OCI-LY7 (cell line): ENCODE data around the gene PLD2. TPM values are rescaled to one million over a fixed set of nuclear protein-coding genes. Genes with fewer than 3 reads are reported as not detected.

Source experiments
- BruUV-seq: library from RNA; stranded (reverse); fragments of 400-500 nt; replicated peaks from 2 replicates; lab custom pipeline; 2021; lab: Mats Ljungman, UMichigan
- CTCF ChIA-PET: fragments of 300-600 bp; sonication (Branson Sonifier 250); formaldehyde crosslinking; loops from one replicate; lab custom pipeline; 2022; ENCODE audit warnings: antibody characterized with exemption; ENCODE audit not compliant: unreplicated experiment; lab: Charles Lee
- POLR2A ChIA-PET: fragments of 300-600 bp; sonication (Branson Sonifier 250); formaldehyde crosslinking; loops from one replicate; lab custom pipeline; 2022; ENCODE audit warnings: antibody characterized with exemption; lab: Charles Lee
- DNase-seq: peaks from one replicate; pipeline ENCODE4 v3.0.0-alpha.2; 2015; ENCODE audit warnings: low spot score
- H2AFZ ChIP-seq: fragments of 200-600 bp; sonication (generic), shearing (Covaris generic); 2 replicates; pipeline ENCODE4 v1.6.1; 2014; ENCODE audit warnings: mild to moderate bottlenecking, antibody characterized with exemption, low read length, moderate library complexity
- H3K27ac ChIP-seq: fragments of 200-600 bp; sonication (generic); 2 replicates; pipeline ENCODE4 v1.5.1; 2014; ENCODE audit warnings: mixed run types, low read depth, mild to moderate bottlenecking, moderate library complexity, low read length, inconsistent platforms; ENCODE audit not compliant: poor library complexity, severe bottlenecking
- H3K36me3 ChIP-seq: fragments of 200-600 bp; sonication (generic); 2 replicates; pipeline ENCODE4 v1.6.1; 2014; ENCODE audit warnings: mild to moderate bottlenecking, antibody characterized with exemption, low read length, moderate library complexity, mixed read lengths; ENCODE audit not compliant: insufficient read depth
- H3K4me1 ChIP-seq: fragments of 200-600 bp; sonication (generic); 2 replicates; pipeline ENCODE4 v1.5.1; 2014; ENCODE audit warnings: mild to moderate bottlenecking, low read length; ENCODE audit not compliant: insufficient read depth, poor library complexity, severe bottlenecking
- H3K4me2 ChIP-seq: fragments of 200-600 bp; sonication (generic); 2 replicates; pipeline ENCODE4 v1.6.1; 2014; ENCODE audit warnings: mild to moderate bottlenecking, low read length
- H3K4me3 ChIP-seq: fragments of 200-600 bp; sonication (generic); 2 replicates; pipeline ENCODE4 v1.5.1; 2014; ENCODE audit warnings: mild to moderate bottlenecking, low read depth, low read length; ENCODE audit not compliant: poor library complexity, severe bottlenecking
- H3K79me2 ChIP-seq: fragments of 200-600 bp; sonication (generic); 2 replicates; pipeline ENCODE4 v1.6.1; 2016; ENCODE audit warnings: low read depth, mild to moderate bottlenecking, low read length, moderate library complexity, mixed read lengths; ENCODE audit not compliant: insufficient read depth
- H3K9me2 ChIP-seq: fragments of 200-600 bp; sonication (generic); 2 replicates; pipeline ENCODE4 v1.6.1; 2016; ENCODE audit warnings: mild to moderate bottlenecking, low read length, mixed read lengths; ENCODE audit not compliant: insufficient read depth
- H3K9me3 ChIP-seq: fragments of 200-600 bp; sonication (generic); 2 replicates; pipeline ENCODE4 v1.6.1; 2014; ENCODE audit warnings: mild to moderate bottlenecking, mixed run types, low read length, mixed read lengths
- H4K20me1 ChIP-seq: fragments of 200-600 bp; sonication (generic); 2 replicates; pipeline ENCODE4 v1.6.1; 2014; ENCODE audit warnings: mild to moderate bottlenecking, antibody characterized with exemption, low read length, moderate library complexity, mixed read lengths; ENCODE audit not compliant: insufficient read depth
- CTCF ChIP-seq: fragments of 200-600 bp; sonication (generic); conservative IDR thresholded peaks from 2 replicates; pipeline ENCODE4 v1.5.1; 2014; ENCODE audit warnings: mild to moderate bottlenecking, antibody characterized with exemption, low read length, moderate library complexity, mixed read lengths
- EZH2phosphoT487 ChIP-seq: fragments of 200-600 bp; sonication (generic); IDR thresholded peaks from 2 replicates; pipeline ENCODE4 v1.6.1; 2018; ENCODE audit warnings: low read depth, borderline replicate concordance, mild to moderate bottlenecking, mixed run types, antibody characterized with exemption, low read length, moderate library complexity, mixed read lengths
- intact Hi-C: fragments of 100-400 bp; cut with micrococcal nuclease; formaldehyde crosslinking; loops from one replicate; pipeline ENCODE4 v1.10.0; 2022; ENCODE audit not compliant: unreplicated experiment
- total RNA-seq, 2 experiments: library from RNA; depleted of rRNA in 1 of 2; stranded (reverse); fragments of >200 nt in 1 of 2; shearing (Covaris generic) in 1 of 2; gene quantifications; 2 replicates each; pipeline ENCODE4 v1.2.3, GENCODE V29; 2014 to 2022

Gene PLD2
- total RNA-seq, 2 experiments from 2014 or later = 10.2 to 13.5 TPM

DNA sequence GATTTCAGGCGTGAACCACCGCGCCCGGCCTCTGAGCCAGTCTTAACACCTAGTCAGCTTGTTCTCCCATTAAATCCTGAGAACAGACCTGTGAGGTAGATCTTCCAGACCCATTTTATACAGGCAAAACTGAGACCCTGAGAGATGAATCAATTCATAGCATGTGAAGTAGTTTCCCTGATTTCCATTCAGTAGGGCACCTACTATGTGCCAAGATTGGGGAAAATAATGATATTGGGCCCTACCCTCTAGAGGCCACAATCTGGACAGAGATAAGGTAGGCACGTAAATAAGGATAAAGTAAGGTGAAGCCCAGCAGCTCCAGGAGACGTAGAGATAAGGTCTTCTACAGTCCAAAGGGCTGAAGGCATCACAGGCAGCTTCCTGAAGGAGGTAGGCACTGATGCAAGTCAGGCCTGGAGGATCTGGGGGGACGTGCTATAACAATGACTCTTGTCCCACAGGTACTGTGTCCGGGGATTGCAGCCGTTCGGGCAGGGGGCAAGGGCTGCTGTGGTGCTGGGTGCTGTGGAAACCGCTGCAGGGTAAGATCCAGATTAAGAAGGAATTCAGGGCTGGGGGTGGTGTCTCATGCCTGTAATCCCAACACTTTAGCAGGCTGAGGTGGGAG is 26.5 kb upstream of the PLD2 start:
- intact Hi-C loops = no loop called here
- Histone ChIP-seq H3K79me2 (no peaks in the 10 kb centered on the region), H3K9me2 (no peaks in the 10 kb centered on the region), H3K9me3 (no peaks in the 10 kb centered on the region), H3K36me3 (no peaks in the 10 kb centered on the region), H3K4me1 (no peaks in the 10 kb centered on the region), H4K20me1 (no peaks in the 10 kb centered on the region), H3K4me2 (no peak overlapping the region), H2AFZ (no peak overlapping the region), H3K27ac (no peak overlapping the region), H3K4me3 (no peak overlapping the region)
- POLR2A ChIA-PET = interaction anchor here (0.7 kb wide), 1 partner anchor 53 kb away, joined by 4 read pairs; no protein-coding TSS in a partner anchor
- no TSS peak for BruUV-seq
- CTCF ChIA-PET = no interaction called here
- no peak for DNase-seq
- TF ChIP-seq EZH2phosphoT487 = no peak
- TF ChIP-seq CTCF = no peak

GRCh38 chr17:4782652-4783051 is 24.3 kb upstream of the PLD2 start:
- intact Hi-C loops = no loop called here
- H2AFZ ChIP-seq = no peak overlapping the region
- H3K27ac ChIP-seq = no peak overlapping the region
- H3K4me1 ChIP-seq = no peaks in the 10 kb centered on the region
- BruUV-seq = no TSS peak
- H3K4me3 ChIP-seq = no peak overlapping the region
- CTCF ChIA-PET = no interaction called here
- TF ChIP-seq CTCF (no peak), EZH2phosphoT487 (no peak)
- no peaks in the 10 kb centered on the region for H3K79me2 ChIP-seq
- no peaks in the 10 kb centered on the region for H4K20me1 ChIP-seq
- no peaks in the 10 kb centered on the region for H3K9me2 ChIP-seq
- POLR2A ChIA-PET = no interaction called here
- no peaks in the 10 kb centered on the region for H3K36me3 ChIP-seq
- no peak for DNase-seq
- no peaks in the 10 kb centered on the region for H3K9me3 ChIP-seq
- H3K4me2 ChIP-seq = no peak overlapping the region

DNA sequence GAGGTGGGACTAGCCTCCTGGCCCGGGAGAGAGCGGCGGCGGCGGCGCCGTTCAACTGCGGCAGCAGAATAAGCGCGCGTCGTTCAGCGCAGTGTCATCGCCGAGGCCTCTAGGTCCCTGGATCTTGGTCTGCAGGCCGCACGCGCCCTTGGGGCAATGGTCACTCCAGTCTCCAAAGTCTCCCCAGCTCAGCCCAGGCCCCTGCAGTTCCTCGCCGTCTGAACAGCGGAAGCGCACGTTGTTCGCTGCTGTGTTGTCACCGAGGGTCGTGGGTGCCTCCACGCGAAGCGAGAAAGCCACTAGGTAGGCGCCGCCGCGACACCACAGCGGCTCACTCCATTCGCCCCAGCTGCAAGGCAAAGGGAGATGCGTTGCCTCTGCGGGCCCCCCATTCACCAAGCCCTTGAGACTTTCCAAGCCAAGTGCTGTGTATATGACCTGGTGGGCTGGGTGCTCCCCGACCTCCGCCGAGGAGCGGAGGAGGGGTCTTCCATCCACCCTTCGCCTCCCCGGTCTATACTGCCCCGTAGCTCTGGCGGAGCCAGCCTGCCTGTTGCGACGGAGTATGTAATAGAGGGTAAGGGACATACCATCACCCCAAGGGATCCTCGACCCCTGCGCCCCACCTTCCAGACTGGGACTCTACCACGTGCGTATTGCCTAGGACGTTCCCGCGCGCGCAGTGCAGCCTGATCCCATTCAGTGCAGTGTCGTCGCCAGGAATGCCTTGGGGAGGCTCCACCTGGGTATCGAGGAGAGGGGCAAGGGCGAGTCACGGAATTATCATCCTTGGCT is 21.4 kb upstream of the PLD2 start:
- H2AFZ ChIP-seq = no peak overlapping the region
- H3K4me2 ChIP-seq = no peak overlapping the region
- peaks cover 10% of the 10 kb centered on the region for H3K4me1 ChIP-seq
- ChIA-PET CTCF (no interaction called here), POLR2A (no interaction called here)
- H3K79me2 ChIP-seq = no peaks in the 10 kb centered on the region
- H3K36me3 ChIP-seq = no peaks in the 10 kb centered on the region
- H4K20me1 ChIP-seq = no peaks in the 10 kb centered on the region
- intact Hi-C loops = no loop called here
- no peak overlapping the region for H3K27ac ChIP-seq
- no peaks in the 10 kb centered on the region for H3K9me3 ChIP-seq
- TF ChIP-seq EZH2phosphoT487 = no peak
- no peak for TF ChIP-seq CTCF
- no TSS peak for BruUV-seq
- no peak overlapping the region for H3K4me3 ChIP-seq
- no peaks in the 10 kb centered on the region for H3K9me2 ChIP-seq
- DNase-seq = no peak
